IMR-90 (cell line): Measurements from ENCODE around the gene LIMS2. TPM values are rescaled to one million over a fixed set of nuclear protein-coding genes. Genes with fewer than 3 reads are reported as not detected.

Experiments
- ATAC-seq: fragments of 200-7000 bp; cut with Tn5 transposase; 2 replicates; pipeline ENCODE4 v1.9.1; 2020; ENCODE audit warnings: low read depth, mild to moderate bottlenecking, moderate library complexity
- BruUV-seq: library from RNA; stranded (reverse); fragments of 400-500 nt; replicated peaks from 2 replicates; lab custom pipeline; 2021; lab: Mats Ljungman, UMichigan
- CTCF ChIA-PET: fragments of 300-600 bp; formaldehyde crosslinking; extraction: SDS; loops from one replicate; lab custom pipeline; 2021; ENCODE audit warnings: antibody characterized with exemption; lab: Yijun Ruan, JAX
- POLR2A ChIA-PET: fragments of 300-600 bp; sonication (Branson Sonifier 250); formaldehyde crosslinking; loops from one replicate; lab custom pipeline; 2022; ENCODE audit warnings: antibody characterized with exemption; ENCODE audit not compliant: unreplicated experiment; lab: Charles Lee
- DNase-seq: peaks from one replicate; pipeline ENCODE4 v3.0.0; 2013
- H2AFZ ChIP-seq: replicated peaks from 2 replicates; pipeline ENCODE3; 2013; ENCODE audit warnings: low read length, mild to moderate bottlenecking; ENCODE audit not compliant: poor library complexity
- H2AK5ac ChIP-seq: 2 replicates; pipeline ENCODE4 v1.6.1; 2013; ENCODE audit warnings: low read depth, low read length, inconsistent platforms
- H2AK9ac ChIP-seq: replicated peaks from 2 replicates; pipeline ENCODE3; 2013; ENCODE audit warnings: mild to moderate bottlenecking, low read depth, low read length, moderate library complexity; ENCODE audit not compliant: poor library complexity
- H2BK120ac ChIP-seq: 2 replicates; pipeline ENCODE4 v1.6.1; 2013; ENCODE audit warnings: low read depth, low read length, inconsistent platforms
- H2BK15ac ChIP-seq: 3 replicates; pipeline ENCODE4 v1.6.1; 2013; ENCODE audit warnings: low read depth, low read length, inconsistent platforms
- H2BK20ac ChIP-seq: 2 replicates; pipeline ENCODE4 v1.6.1; 2013; ENCODE audit warnings: low read depth, mild to moderate bottlenecking, inconsistent platforms, low read length, moderate library complexity
- H2BK5ac ChIP-seq: 2 replicates; pipeline ENCODE4 v1.6.1; 2013; ENCODE audit warnings: mild to moderate bottlenecking, low read depth, low read length, inconsistent platforms; ENCODE audit not compliant: poor library complexity, severe bottlenecking
- H3K14ac ChIP-seq: replicated peaks from 2 replicates; pipeline ENCODE4 v1.6.1; 2013; ENCODE audit warnings: low read depth, low read length, inconsistent platforms
- H3K18ac ChIP-seq: 2 replicates; pipeline ENCODE4 v1.6.1; 2013; ENCODE audit warnings: low read depth, low read length, control low read depth
- H3K23ac ChIP-seq: 2 replicates; pipeline ENCODE4 v1.6.1; 2013; ENCODE audit warnings: low read depth, low read length, inconsistent platforms
- H3K27ac ChIP-seq: 2 replicates; pipeline ENCODE4 v1.5.1; 2013; ENCODE audit warnings: mild to moderate bottlenecking, control low read depth, low read length; ENCODE audit not compliant: insufficient read depth
- H3K27me3 ChIP-seq: 2 replicates; pipeline ENCODE4 v1.6.1; 2013; ENCODE audit warnings: low read length; ENCODE audit not compliant: control insufficient read depth, insufficient read depth
- H3K36me3 ChIP-seq: 2 replicates; pipeline ENCODE4 v1.6.1; 2013; ENCODE audit warnings: low read length, mixed read lengths; ENCODE audit not compliant: control insufficient read depth, insufficient read depth
- H3K4ac ChIP-seq: 2 replicates; pipeline ENCODE4 v1.6.1; 2013; ENCODE audit warnings: low read depth, low read length, inconsistent platforms
- H3K4me1 ChIP-seq: 2 replicates; pipeline ENCODE4 v1.6.1; 2013; ENCODE audit warnings: low read length, mixed read lengths; ENCODE audit not compliant: control insufficient read depth, insufficient read depth
- H3K4me2 ChIP-seq: 2 replicates; pipeline ENCODE4 v1.6.1; 2013; ENCODE audit warnings: low read depth, mild to moderate bottlenecking, control low read depth, low read length, moderate library complexity
- H3K4me3 ChIP-seq: 2 replicates; pipeline ENCODE4 v1.5.1; 2013; ENCODE audit warnings: low read depth, mild to moderate bottlenecking, control low read depth, low read length, moderate library complexity; ENCODE audit not compliant: insufficient read depth
- H3K56ac ChIP-seq: 2 replicates; pipeline ENCODE4 v1.6.1; 2013; ENCODE audit warnings: low read length, inconsistent platforms; ENCODE audit not compliant: insufficient read depth; ENCODE audit errors: extremely low read depth
- H3K79me1 ChIP-seq, 2 experiments: 2 replicates each; pipeline ENCODE4 v1.6.1; 2013; ENCODE audit warnings: low read length in 2 of 2, inconsistent platforms in 1 of 2, low read depth in 1 of 2
- H3K9ac ChIP-seq: 2 replicates; pipeline ENCODE4 v1.6.1; 2013; ENCODE audit warnings: low read depth, low read length, control low read depth
- H3K9me1 ChIP-seq: 2 replicates; pipeline ENCODE4 v1.6.1; 2013; ENCODE audit warnings: low read length, inconsistent platforms; ENCODE audit not compliant: insufficient read depth
- H3K9me3 ChIP-seq: 2 replicates; pipeline ENCODE4 v1.6.1; 2013; ENCODE audit warnings: low read length; ENCODE audit not compliant: control insufficient read depth, insufficient read depth
- H4K20me1 ChIP-seq: 2 replicates; pipeline ENCODE4 v1.6.1; 2013; ENCODE audit warnings: low read length, inconsistent platforms; ENCODE audit not compliant: insufficient read depth
- H4K5ac ChIP-seq: 2 replicates; pipeline ENCODE4 v1.6.1; 2013; ENCODE audit warnings: mild to moderate bottlenecking, low read depth, low read length, control low read depth
- H4K8ac ChIP-seq, 2 experiments: 2 replicates each; pipeline ENCODE4 v1.6.1; 2013; ENCODE audit warnings: low read depth in 2 of 2, low read length in 2 of 2, control low read depth in 1 of 2, inconsistent platforms in 1 of 2
- H4K91ac ChIP-seq: 2 replicates; pipeline ENCODE4 v1.6.1; 2013; ENCODE audit warnings: low read depth, low read length, inconsistent platforms; ENCODE audit not compliant: insufficient read depth
- CEBPB ChIP-seq: IDR thresholded peaks from 2 replicates; pipeline ENCODE4 v1.6.1; 2012; ENCODE audit warnings: low read depth, low read length, improper control_type of control experiment
- MAFK ChIP-seq: IDR thresholded peaks from 2 replicates; pipeline ENCODE4 v1.6.1; 2012; ENCODE audit warnings: low read depth, low read length, improper control_type of control experiment
- WGBS, 2 experiments: methylation state at CpG; one replicate each; pipeline versions ENCODE4 v1.1.5 to v1.1.7; 2013; ENCODE audit warnings: missing lambda C conversion rate in 2 of 2; ENCODE audit not compliant: insufficient read length in 1 of 2; ENCODE audit errors: extremely low coverage in 2 of 2; 5-methylcytosine and 5-hydroxymethylcytosine counted together
- dilution Hi-C: fragments of 300-500 bp; cut with HindIII; formaldehyde crosslinking; loops from one replicate; pipeline ENCODE4 v1.14.3; 2018; ENCODE audit warnings: low sequenced_read_pairs; ENCODE audit not compliant: unreplicated experiment
- in situ Hi-C: fragments of 300-500 bp; cut with MboI; formaldehyde crosslinking; loops from 3 replicates; pipeline ENCODE4 v1.14.3; 2019; ENCODE audit warnings: low sequenced_read_pairs, inconsistent platforms, mixed read lengths
- intact Hi-C: fragments of 100-400 bp; cut with micrococcal nuclease; formaldehyde crosslinking; loops from 2 replicates; pipeline ENCODE4 v1.10.0; 2022
- polyA plus RNA-seq, 3 experiments: library from polyadenylated mRNA; depleted of rRNA; stranded (reverse); fragments of >200 nt; gene quantifications; 2 replicates each; pipeline ENCODE4 v1.2.3, GENCODE V29; 2012; ENCODE audit warnings: low replicate concordance in 1 of 3
- total RNA-seq: library from RNA; depleted of rRNA; stranded (reverse); fragments of >200 nt; gene quantifications from 2 replicates; pipeline ENCODE4 v1.2.3, GENCODE V29; 2012

LIMS2 gene
- total and polyA plus RNA-seq, 2 of the 4 experiments (the other 2 are of a cell fraction): 1.3 to 18.8 TPM

DNA sequence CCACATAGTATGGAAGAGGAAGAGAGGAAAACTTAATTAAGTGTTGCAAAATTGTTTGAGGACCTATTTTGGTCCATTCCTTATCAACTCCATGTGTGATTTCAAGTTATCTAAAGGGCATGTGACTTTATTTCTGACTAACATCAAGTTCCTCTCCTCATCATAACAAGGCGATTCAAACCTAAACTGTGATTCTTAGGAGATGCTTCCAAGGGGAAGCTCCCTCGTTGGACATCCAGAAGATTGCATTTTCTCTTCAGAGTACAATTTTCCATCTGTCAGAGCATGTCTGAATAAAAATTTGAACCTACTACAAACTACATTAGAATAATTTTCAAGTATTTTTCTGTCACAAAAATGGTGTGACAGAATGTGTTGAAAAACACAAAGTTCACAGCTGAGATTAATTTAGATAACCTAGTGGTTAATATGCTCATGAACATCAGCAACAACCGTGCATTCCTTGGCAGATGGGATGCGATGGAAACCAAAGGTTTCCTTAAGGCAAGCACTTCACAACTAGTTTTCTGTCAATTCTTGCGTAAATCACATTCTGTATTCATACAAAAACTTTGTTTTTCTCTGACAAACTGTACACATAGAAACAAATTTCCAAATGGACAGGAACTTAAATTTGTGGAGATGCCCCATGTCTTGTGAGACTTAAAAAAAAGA is 30.2 kb upstream of the LIMS2 start (continued):
- TF ChIP-seq MAFK: no peak

DNA sequence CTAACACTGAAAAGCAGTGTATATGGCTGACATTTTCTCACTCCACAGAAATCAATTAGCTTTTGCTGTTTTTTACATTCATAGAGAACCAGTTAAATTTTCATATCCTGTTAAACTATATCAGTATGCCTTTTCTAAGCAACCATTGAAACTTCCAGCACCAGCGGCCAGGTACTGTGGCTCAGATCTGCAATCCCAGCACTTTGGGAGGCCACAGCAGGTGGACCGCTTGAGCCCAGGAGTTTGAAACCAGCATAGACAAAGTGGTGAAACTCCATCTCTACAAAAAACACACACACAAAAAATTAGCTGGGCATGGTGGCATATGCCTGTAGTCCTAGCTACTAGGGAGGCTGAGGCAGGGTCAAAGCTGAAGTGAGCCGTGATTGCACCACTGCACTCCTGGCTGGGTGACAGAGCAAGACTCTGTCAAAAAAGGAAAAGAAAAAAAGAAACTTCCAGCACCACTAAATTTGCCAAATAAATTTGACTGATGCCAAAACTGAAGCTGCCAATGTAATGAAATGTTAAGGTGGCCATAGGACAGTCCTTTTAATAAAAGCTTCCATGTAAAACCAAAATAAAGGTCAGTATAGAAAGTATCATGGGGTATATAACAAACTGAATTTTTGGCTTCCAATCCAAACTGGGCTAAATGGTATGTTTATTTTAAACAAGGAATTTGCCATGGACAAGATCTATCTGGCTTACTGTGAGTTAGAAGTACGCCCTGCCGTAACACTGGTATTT is 29.5 kb upstream of the LIMS2 start:
- no peak overlapping the region for H3K23ac ChIP-seq
- no peak overlapping the region for H4K5ac ChIP-seq
- H3K4me3 ChIP-seq: no peak overlapping the region
- H3K36me3 ChIP-seq: peaks cover 33% of the 10 kb centered on the region
- BruUV-seq: no TSS peak
- H2AK5ac ChIP-seq: no peak overlapping the region
- ChIA-PET POLR2A (interaction anchor here (0.5 kb wide), 1 partner anchor 94 kb away, joined by 5 read pairs; no protein-coding TSS in a partner anchor), CTCF (no interaction called here)
- no peak overlapping the region for H3K4ac ChIP-seq
- H2BK5ac ChIP-seq: no peak overlapping the region
- H2BK20ac ChIP-seq: no peak overlapping the region
- H3K9ac ChIP-seq: no peak overlapping the region
- peak overlapping the region; percentile 63; the same call in 1 of the 2 replicates for H3K27ac ChIP-seq
- dilution Hi-C loops (no loop called here), intact Hi-C loops (loop anchor here (2.0 to 10.0 kb wide), 2 partner anchors 106 to 180 kb away; partner anchors contain the start of genes IWS1 and WDR33), in situ Hi-C loops (no loop called here)
- no peak overlapping the region for H2AFZ ChIP-seq
- no peak overlapping the region for H3K56ac ChIP-seq
- H2AK9ac ChIP-seq: no peak overlapping the region
- H3K9me3 ChIP-seq: no peaks in the 10 kb centered on the region
- DNase-seq: no peak
- no peak overlapping the region; the same call in 1 of the 2 replicates for H3K18ac ChIP-seq
- no peaks in the 10 kb centered on the region for H3K27me3 ChIP-seq
- H2BK15ac ChIP-seq: no peak overlapping the region
- H3K14ac ChIP-seq: no peak overlapping the region
- TF ChIP-seq CEBPB: peak; percentile 29; the same call in 1 of the 2 replicates
- TF ChIP-seq MAFK: no peak
- no peak overlapping the region for H4K8ac ChIP-seq
- no peak overlapping the region; the same call in 1 of the 2 replicates for H3K4me2 ChIP-seq
- H4K20me1 ChIP-seq: peaks cover 11% of the 10 kb centered on the region; the same call in 1 of the 2 replicates
- peaks cover 8% of the 10 kb centered on the region for H3K4me1 ChIP-seq
- H3K79me1 ChIP-seq: peaks cover 14 to 50% of the 10 kb centered on the region in 2 experiments
- no CpG with 5 or more reads among the region's 5 CpGs for WGBS, 2 experiments
- peaks cover 18% of the 10 kb centered on the region for H3K9me1 ChIP-seq
- ATAC-seq: peak; percentile 5; the same call in 1 of the 2 replicates
- H2BK120ac ChIP-seq: no peak overlapping the region
- no peak overlapping the region for H4K91ac ChIP-seq
